HG02870 (cell line): ENCODE data around the gene GDPD1.
A peak's percentile ranks its signal among the peaks of the same experiment; 100 is the strongest.
"Not testable (repeated sequence)": the region's sequence is repeated elsewhere in the genome, so short reads cannot be mapped to it uniquely, and the experiment has no call there.

ENCODE experiments used
- ATAC-seq: cut with Tn5 transposase; IDR thresholded peaks from one replicate; pipeline ENCODE4 v1.9.1; 2021; ENCODE audit warnings: mild to moderate bottlenecking, moderate library complexity; ENCODE audit not compliant: unreplicated experiment

Gene GDPD1

GRCh38 chr17:59220328-59221158, at the start of gene GDPD1:
Gene GDPD1 (plus strand): TSS chr17:59220511. CDS start chr17:59220610, 99 bp downstream.
- ATAC-seq, result peak; percentile 96

- no peak for ATAC-seq
Observed at GRCh38 chr17:59172436-59173004, 47.8 kb upstream of the GDPD1 start.

GRCh38 chr17:59174671-59175070, 45.6 kb upstream of the GDPD1 start:
- ATAC-seq, result no peak

GRCh38 chr17:59175076-59175475, 45.2 kb upstream of the GDPD1 start:
- no peak for ATAC-seq

GRCh38 chr17:59178266-59178985, 41.9 kb upstream of the GDPD1 start:
- ATAC-seq, result no peak

- ATAC-seq, result not testable (repeated sequence)
Observed at GRCh38 chr17:59179601-59180000, 40.7 kb upstream of the GDPD1 start.

- no peak for ATAC-seq
Observed at GRCh38 chr17:59180626-59181025, 39.7 kb upstream of the GDPD1 start.

- ATAC-seq, result no peak
Observed at GRCh38 chr17:59181481-59181880, 38.8 kb upstream of the GDPD1 start.

- ATAC-seq, result no peak
Observed at GRCh38 chr17:59185997-59186396, 34.3 kb upstream of the GDPD1 start.

- no peak for ATAC-seq
Observed at GRCh38 chr17:59186850-59187249, 33.5 kb upstream of the GDPD1 start.

GRCh38 chr17:59190806-59191205, 29.5 kb upstream of the GDPD1 start:
- ATAC-seq, result no peak

GRCh38 chr17:59193336-59193862, 26.9 kb upstream of the GDPD1 start:
- no peak for ATAC-seq

- no peak for ATAC-seq
Observed at GRCh38 chr17:59199398-59199797, 20.9 kb upstream of the GDPD1 start.

GRCh38 chr17:59202320-59202719, 18.0 kb upstream of the GDPD1 start:
- no peak for ATAC-seq

GRCh38 chr17:59219370-59219769, 941 bp upstream of the GDPD1 start:
- ATAC-seq, result no peak

- no peak for ATAC-seq
Observed at GRCh38 chr17:59219992-59220327, 351 bp upstream of the GDPD1 start.

GRCh38 chr17:59221159-59221847, 992 bp downstream of the GDPD1 start:
- peak; percentile 7 for ATAC-seq

- ATAC-seq, result no peak
Observed at GRCh38 chr17:59223813-59224212, 3.5 kb downstream of the GDPD1 start.

GRCh38 chr17:59228588-59228987, 8.3 kb downstream of the GDPD1 start:
- ATAC-seq, result not testable (repeated sequence)

- no peak for ATAC-seq
Observed at GRCh38 chr17:59230764-59231163, 10.5 kb downstream of the GDPD1 start.

GRCh38 chr17:59234631-59235030, 14.3 kb downstream of the GDPD1 start:
- no peak for ATAC-seq
